K562 (cell line): ENCODE data around the gene PIGB. TPM values are rescaled to one million over a fixed set of nuclear protein-coding genes. Genes with fewer than 3 reads are reported as not detected.

ENCODE experiments used
- MTA1 ChIP-seq: fragments of 450-650 bp; IDR thresholded peaks from 2 replicates; pipeline ENCODE4 v1.6.1; 2017; ENCODE audit warnings: borderline replicate concordance
- PATZ1 ChIP-seq: fragments of 250-450 bp; sonication (Bioruptor Pico); IDR thresholded peaks from 2 replicates; pipeline ENCODE4 v1.5.0; 2020; ENCODE audit warnings: mild to moderate bottlenecking, borderline replicate concordance
- SNIP1 ChIP-seq: fragments of 450-650 bp; IDR thresholded peaks from 2 replicates; pipeline ENCODE4 v1.7.1; 2017; ENCODE audit warnings: low read depth, mild to moderate bottlenecking
- STAT5A ChIP-seq: IDR thresholded peaks from 2 replicates; pipeline ENCODE4 v1.6.1; 2012; ENCODE audit warnings: low read length, inconsistent platforms, borderline replicate concordance
- TEAD4 ChIP-seq, 2 experiments: sonication (generic) in 1 of 2; formaldehyde crosslinking in 1 of 2; IDR thresholded peaks; 2 replicates each; pipeline versions ENCODE4 v1.6.1 to v1.8.0; 2012 to 2022; ENCODE audit warnings: borderline replicate concordance in 1 of 2, inconsistent platforms in 1 of 2, low read length in 1 of 2, mild to moderate bottlenecking in 1 of 2, missing genetic modification reagents in 1 of 2
- ZBTB33 ChIP-seq: sonication (generic); formaldehyde crosslinking; IDR thresholded peaks from 2 replicates; pipeline ENCODE4 v1.8.1; 2023; ENCODE audit warnings: mild to moderate bottlenecking, missing genetic modification reagents
- ZNF217 ChIP-seq: sonication (generic); formaldehyde crosslinking; IDR thresholded peaks from 2 replicates; pipeline ENCODE4 v1.8.0; 2022; ENCODE audit warnings: mild to moderate bottlenecking, missing genetic modification reagents
- ZNF766 ChIP-seq: fragments of 200-800 bp; sonication (Bioruptor generic); conservative IDR thresholded peaks from 2 replicates; pipeline ENCODE4 v1.6.1; 2016; ENCODE audit warnings: missing genetic modification characterization, missing compliant biosample characterization
- ZSCAN32 ChIP-seq: fragments of 450-650 bp; formaldehyde crosslinking; IDR thresholded peaks from 2 replicates; pipeline ENCODE4 v1.4.0; 2020; ENCODE audit warnings: mild to moderate bottlenecking, moderate library complexity
- polyA plus RNA-seq, 8 experiments: library from polyadenylated mRNA; depleted of rRNA in 4 of 8; stranded (reverse) in 5 of 8; unstranded in 3 of 8; fragments of >200 nt; fragmentation: Nextera tagmentation in 2 of 8; fragmentation: Illumina TruSeq in 1 of 8; extraction: Ambion mirVana in 2 of 8; extraction: Trizol in 1 of 8; gene quantifications; 2 replicates each; pipeline versions ENCODE4 v1.2.1 to v1.2.3, GENCODE V29; 2011 to 2014; ENCODE audit warnings: inconsistent platforms in 1 of 8, missing spikeins in 1 of 8
- total RNA-seq, 7 experiments: library from RNA; depleted of rRNA in 6 of 7; stranded (reverse); fragments of >200 nt in 6 of 7; fragmentation: Illumina TruSeq in 2 of 7; extraction: Trizol in 2 of 7; gene quantifications; 2 replicates each; pipeline versions ENCODE4 v1.2.1 to v1.2.3, GENCODE V29; 2011 to 2021; ENCODE audit warnings: low replicate concordance in 1 of 7
- TF ChIP-seq, protein P1 (sequence below), 2 experiments: fragments of 450-650 bp in 1 of 2; sonication (generic) in 1 of 2; formaldehyde crosslinking in 1 of 2; IDR thresholded peaks; 2 replicates each; pipeline versions ENCODE4 v1.7.1 to v1.9.0; 2016 to 2022; ENCODE audit warnings: inconsistent platforms in 1 of 2, mild to moderate bottlenecking in 1 of 2, missing genetic modification reagents in 1 of 2
- TF ChIP-seq, protein P2 (sequence below): IDR thresholded peaks from 2 replicates; pipeline ENCODE4 v1.6.1; 2012; ENCODE audit warnings: low read depth, low read length, improper control_type of control experiment, borderline replicate concordance

Gene PIGB
- total and polyA plus RNA-seq, 9 of the 15 experiments (the other 6 are each of a cell fraction or from before 2014, with no cell fraction given), result 9.9 to 32.3 (median 18.2) TPM

DNA sequence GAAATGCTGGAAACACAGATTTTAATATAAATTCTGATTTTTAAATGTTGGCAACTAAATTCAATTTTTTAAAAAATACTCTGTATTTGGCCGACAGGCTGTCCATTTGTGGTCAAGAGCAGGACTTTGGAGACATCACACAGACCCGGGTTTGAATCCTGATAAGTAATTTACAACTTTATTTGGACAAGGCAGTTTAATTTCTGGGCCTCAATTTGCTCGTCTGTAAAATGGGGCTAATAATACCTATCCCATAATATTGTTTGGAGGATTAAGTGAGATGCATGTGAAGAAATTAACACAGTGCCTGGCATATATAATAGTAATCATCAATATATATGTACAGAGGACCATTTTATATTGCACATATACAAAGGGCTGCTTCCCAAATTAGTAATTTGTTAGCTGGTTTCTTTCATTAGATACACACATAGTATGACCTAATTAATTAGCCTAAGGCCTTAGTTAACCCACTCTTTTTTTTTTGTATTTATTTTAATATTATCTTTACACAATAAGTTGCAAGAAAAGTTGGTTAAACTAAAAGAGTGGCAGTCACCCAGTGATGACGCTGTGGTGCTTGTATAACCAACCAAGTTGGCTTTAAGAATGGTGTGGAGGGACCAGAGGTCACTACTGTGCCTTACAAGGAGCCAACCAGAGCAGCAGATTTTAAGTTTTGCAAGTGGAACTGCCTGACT, 665 bp downstream of the PIGB start (continued):
- TF ChIP-seq, protein P1, sequence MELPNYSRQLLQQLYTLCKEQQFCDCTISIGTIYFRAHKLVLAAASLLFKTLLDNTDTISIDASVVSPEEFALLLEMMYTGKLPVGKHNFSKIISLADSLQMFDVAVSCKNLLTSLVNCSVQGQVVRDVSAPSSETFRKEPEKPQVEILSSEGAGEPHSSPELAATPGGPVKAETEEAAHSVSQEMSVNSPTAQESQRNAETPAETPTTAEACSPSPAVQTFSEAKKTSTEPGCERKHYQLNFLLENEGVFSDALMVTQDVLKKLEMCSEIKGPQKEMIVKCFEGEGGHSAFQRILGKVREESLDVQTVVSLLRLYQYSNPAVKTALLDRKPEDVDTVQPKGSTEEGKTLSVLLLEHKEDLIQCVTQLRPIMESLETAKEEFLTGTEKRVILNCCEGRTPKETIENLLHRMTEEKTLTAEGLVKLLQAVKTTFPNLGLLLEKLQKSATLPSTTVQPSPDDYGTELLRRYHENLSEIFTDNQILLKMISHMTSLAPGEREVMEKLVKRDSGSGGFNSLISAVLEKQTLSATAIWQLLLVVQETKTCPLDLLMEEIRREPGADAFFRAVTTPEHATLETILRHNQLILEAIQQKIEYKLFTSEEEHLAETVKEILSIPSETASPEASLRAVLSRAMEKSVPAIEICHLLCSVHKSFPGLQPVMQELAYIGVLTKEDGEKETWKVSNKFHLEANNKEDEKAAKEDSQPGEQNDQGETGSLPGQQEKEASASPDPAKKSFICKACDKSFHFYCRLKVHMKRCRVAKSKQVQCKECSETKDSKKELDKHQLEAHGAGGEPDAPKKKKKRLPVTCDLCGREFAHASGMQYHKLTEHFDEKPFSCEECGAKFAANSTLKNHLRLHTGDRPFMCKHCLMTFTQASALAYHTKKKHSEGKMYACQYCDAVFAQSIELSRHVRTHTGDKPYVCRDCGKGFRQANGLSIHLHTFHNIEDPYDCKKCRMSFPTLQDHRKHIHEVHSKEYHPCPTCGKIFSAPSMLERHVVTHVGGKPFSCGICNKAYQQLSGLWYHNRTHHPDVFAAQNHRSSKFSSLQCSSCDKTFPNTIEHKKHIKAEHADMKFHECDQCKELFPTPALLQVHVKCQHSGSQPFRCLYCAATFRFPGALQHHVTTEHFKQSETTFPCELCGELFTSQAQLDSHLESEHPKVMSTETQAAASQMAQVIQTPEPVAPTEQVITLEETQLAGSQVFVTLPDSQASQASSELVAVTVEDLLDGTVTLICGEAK (IDR thresholded peaks at IDR 0.05), result no peak
- TF ChIP-seq, protein P1 (CRISPR knock-in tag; IDR thresholded peaks at IDR 0.05), result no peak
- TF ChIP-seq ZNF217 (CRISPR knock-in tag), result no peak
- TF ChIP-seq ZNF766 (CRISPR knock-in tag), result no peak
- TF ChIP-seq ZSCAN32, result no peak
- TF ChIP-seq, protein P2, sequence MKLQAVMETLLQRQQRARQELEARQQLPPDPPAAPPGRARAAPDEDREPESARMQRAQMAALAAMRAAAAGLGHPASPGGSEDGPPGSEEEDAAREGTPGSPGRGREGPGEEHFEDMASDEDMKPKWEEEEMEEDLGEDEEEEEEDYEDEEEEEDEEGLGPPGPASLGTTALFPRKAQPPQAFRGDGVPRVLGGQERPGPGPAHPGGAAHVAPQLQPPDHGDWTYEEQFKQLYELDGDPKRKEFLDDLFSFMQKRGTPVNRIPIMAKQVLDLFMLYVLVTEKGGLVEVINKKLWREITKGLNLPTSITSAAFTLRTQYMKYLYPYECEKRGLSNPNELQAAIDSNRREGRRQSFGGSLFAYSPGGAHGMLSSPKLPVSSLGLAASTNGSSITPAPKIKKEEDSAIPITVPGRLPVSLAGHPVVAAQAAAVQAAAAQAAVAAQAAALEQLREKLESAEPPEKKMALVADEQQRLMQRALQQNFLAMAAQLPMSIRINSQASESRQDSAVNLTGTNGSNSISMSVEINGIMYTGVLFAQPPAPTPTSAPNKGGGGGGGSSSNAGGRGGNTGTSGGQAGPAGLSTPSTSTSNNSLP, result no peak
- no peak for TF ChIP-seq TEAD4 (IDR thresholded peaks at IDR 0.05; ENCODE audit: low read length)
- no peak for TF ChIP-seq TEAD4 (CRISPR knock-in tag; IDR thresholded peaks at IDR 0.05; ENCODE audit: borderline replicate concordance)
- TF ChIP-seq MTA1, result peak; percentile 62; the same call in 1 of the 2 replicates
- TF ChIP-seq STAT5A, result 0 out of 2 replicates have a peak, but pooled peaks have one; percentile 3
- TF ChIP-seq PATZ1 (CRISPR knock-in tag), result no peak
- TF ChIP-seq SNIP1, result no peak
- TF ChIP-seq ZBTB33 (CRISPR knock-in tag), result no peak
